ENCODE measurements around the gene RIC3. TPM values are rescaled to one million over a fixed set of nuclear protein-coding genes. Genes with fewer than 3 reads are reported as not detected.

The RIC3 gene
- polyA plus RNA-seq, 1 experiment, result not detected

DNA sequence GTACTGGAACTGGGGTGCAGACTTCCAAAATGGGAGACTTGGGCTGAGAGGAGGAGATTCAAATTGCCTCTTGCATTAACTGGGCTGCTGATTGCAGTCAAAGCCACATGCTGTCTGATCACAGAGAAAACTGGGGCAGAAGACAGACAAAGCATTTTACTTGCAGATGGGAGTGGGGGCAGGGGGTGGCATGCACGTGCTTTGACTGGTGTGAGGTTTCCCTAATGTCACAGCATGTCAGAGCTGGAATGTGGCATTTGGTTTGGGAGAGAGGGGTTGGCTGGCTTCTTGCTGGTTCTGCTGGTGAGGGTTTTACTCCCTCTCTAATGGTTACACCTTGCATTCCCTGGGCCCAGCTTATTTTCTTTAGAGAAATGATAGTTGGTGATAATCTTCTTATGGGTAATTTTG is 84.9 kb downstream of the RIC3 start:
- no peak for TF ChIP-seq CTCF (IDR thresholded peaks at IDR 0.05; ENCODE audit: insufficient read depth, low read depth, low read length)
- no peaks in the 10 kb centered on the region; the same call in 1 of the 2 replicates for H3K27me3 ChIP-seq (ENCODE audit: control insufficient read depth, insufficient read depth, low read length)
- ChIA-PET POLR2A (no interaction called here), CTCF (interaction anchor here (0.6 to 5.7 kb wide), 5 partner anchors 8 to 77 kb away, joined by 3 to 54 read pairs (median 5); no protein-coding TSS in a partner anchor)
- DNase-seq (ENCODE audit: low read depth), result no peak
- H3K36me3 ChIP-seq (ENCODE audit: control insufficient read depth, insufficient read depth, low read length), result no peaks in the 10 kb centered on the region
- H3K4me3 ChIP-seq (ENCODE audit: low read depth, low read length), result no peak overlapping the region

GRCh38 chr11:8083088-8083395 is 85.8 kb downstream of the RIC3 start:
- no peak for DNase-seq (ENCODE audit: low read depth)
- ChIA-PET CTCF (interaction anchor here (0.9 to 5.7 kb wide), 8 partner anchors 9 to 96 kb away, joined by 3 to 54 read pairs (median 6); partner anchors contain the start of gene EIF3F), POLR2A (no interaction called here)
- no peaks in the 10 kb centered on the region; the same call in 1 of the 2 replicates for H3K27me3 ChIP-seq (ENCODE audit: control insufficient read depth, insufficient read depth, low read length)
- H3K36me3 ChIP-seq (ENCODE audit: control insufficient read depth, insufficient read depth, low read length), result no peaks in the 10 kb centered on the region
- TF ChIP-seq CTCF (IDR thresholded peaks at IDR 0.05; ENCODE audit: insufficient read depth, low read depth, low read length), result no peak
- no peak overlapping the region for H3K4me3 ChIP-seq (ENCODE audit: low read depth, low read length)

DNA sequence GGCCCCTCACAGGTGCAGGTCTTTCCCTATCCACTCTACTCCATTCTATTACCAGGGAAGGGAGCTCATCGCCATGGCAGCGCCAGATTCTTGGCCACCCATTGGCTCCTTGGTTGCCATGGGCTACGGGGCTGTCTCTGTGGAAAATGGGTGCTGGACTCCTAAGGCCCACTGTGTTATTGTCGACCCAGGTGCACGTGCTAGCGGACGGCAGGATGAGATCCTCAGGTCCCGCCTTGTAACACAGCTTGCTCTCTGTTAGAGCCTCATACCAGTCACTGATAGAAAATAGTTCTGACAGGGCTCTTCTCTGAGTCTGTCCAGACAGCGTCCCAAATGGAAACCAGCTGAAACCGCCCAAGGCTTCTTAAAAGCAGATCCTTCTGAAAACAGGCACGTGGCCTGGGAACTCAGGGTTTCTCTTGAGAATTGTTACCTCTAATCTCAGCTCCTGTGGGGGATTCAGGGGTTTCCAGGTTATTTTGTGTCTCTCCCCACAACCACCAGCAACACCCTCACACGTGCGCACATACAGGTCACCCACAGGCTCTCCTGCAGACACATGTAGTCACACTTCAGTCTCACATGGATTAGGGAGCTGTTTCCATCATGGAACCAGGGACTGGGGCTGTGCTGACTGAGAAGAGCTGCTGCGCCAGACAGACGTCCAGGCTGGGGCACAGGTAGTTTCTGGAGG is 86.3 kb downstream of the RIC3 start:
- ChIA-PET CTCF (interaction anchor here (0.9 to 5.7 kb wide), 9 partner anchors 9 to 96 kb away, joined by 3 to 54 read pairs (median 5); partner anchors contain the start of gene EIF3F), POLR2A (no interaction called here)
- no peak for TF ChIP-seq CTCF (IDR thresholded peaks at IDR 0.05; ENCODE audit: insufficient read depth, low read depth, low read length)
- DNase-seq (ENCODE audit: low read depth), result no peak
- 0 out of 2 replicates have a peak overlapping the region, but pooled peaks have one; percentile 1 for H3K4me3 ChIP-seq (ENCODE audit: low read depth, low read length)
- no peaks in the 10 kb centered on the region; the same call in 1 of the 2 replicates for H3K27me3 ChIP-seq (ENCODE audit: control insufficient read depth, insufficient read depth, low read length)
- no peaks in the 10 kb centered on the region for H3K36me3 ChIP-seq (ENCODE audit: control insufficient read depth, insufficient read depth, low read length)

GRCh38 chr11:8081591-8082250 is 87.1 kb downstream of the RIC3 start:
- no peaks in the 10 kb centered on the region; the same call in 1 of the 2 replicates for H3K27me3 ChIP-seq (ENCODE audit: control insufficient read depth, insufficient read depth, low read length)
- DNase-seq (ENCODE audit: low read depth), result no peak
- peak overlapping the region; percentile 62 for H3K4me3 ChIP-seq (ENCODE audit: low read depth, low read length)
- TF ChIP-seq CTCF (IDR thresholded peaks at IDR 0.05; ENCODE audit: insufficient read depth, low read depth, low read length), result no peak
- ChIA-PET CTCF (interaction anchor here (0.7 to 5.7 kb wide), 7 partner anchors 10 to 198 kb away, joined by 3 to 54 read pairs (median 5); no protein-coding TSS in a partner anchor), POLR2A (no interaction called here)
- H3K36me3 ChIP-seq (ENCODE audit: control insufficient read depth, insufficient read depth, low read length), result no peaks in the 10 kb centered on the region
